Breast epithelium (tissue), 3 donors: ENCODE data around the gene PFDN1.

ENCODE experiments used
- CTCF ChIP-seq, 3 donors: fragments of 450-650 bp; IDR thresholded peaks; one replicate each; pipeline ENCODE4 v1.5.1; 2016 to 2017; ENCODE audit warnings: antibody characterized with exemption in 3 of 3, mild to moderate bottlenecking in 3 of 3, moderate library complexity in 3 of 3
- POLR2A ChIP-seq: fragments of 450-650 bp; IDR thresholded peaks from one replicate; pipeline ENCODE4 v1.6.1; 2016; ENCODE audit warnings: antibody characterized with exemption, mild to moderate bottlenecking, moderate library complexity
- POLR2AphosphoS5 ChIP-seq, 3 donors: sonication (generic); formaldehyde crosslinking; IDR thresholded peaks; one replicate each; pipeline ENCODE4 v1.6.1; 2017; ENCODE audit warnings: antibody characterized with exemption in 3 of 3

DNA sequence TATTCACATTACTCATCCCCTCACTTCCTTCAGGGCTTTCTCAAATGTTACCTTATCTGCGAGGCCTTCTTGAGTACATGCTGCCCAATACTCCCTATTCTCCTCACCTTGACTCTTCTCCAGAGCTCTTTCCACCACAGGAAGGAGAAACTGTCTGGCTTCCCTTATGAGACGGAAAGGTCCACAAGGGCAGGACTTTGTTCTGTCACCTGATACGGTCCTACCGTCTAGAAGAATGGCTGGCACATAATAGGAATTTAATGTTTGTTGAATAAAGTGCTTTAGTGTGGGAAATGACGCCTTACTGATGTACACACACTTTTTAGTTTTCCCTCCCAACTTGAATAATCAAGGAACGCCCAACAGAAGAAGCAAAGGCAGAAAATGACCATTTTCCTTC lies 52.5 kb downstream of the PFDN1 start:
- TF ChIP-seq POLR2A (no peak), CTCF (IDR thresholded peaks at IDR 0.05) (no peak), POLR2AphosphoS5 (IDR thresholded peaks at IDR 0.05) (no peak)
